GM18858 (cell line): ENCODE measurements around the gene LHPP.
"Not testable (repeated sequence)": the region's sequence is repeated elsewhere in the genome, so short reads cannot be mapped to it uniquely, and the experiment has no call there.

Experiments used
- ATAC-seq: cut with Tn5 transposase; IDR thresholded peaks from one replicate; pipeline ENCODE4 v1.9.1; 2021; ENCODE audit not compliant: unreplicated experiment

LHPP gene

GRCh38 chr10:124602646-124603365 is 141.2 kb downstream of the LHPP start:
- no peak for ATAC-seq

DNA sequence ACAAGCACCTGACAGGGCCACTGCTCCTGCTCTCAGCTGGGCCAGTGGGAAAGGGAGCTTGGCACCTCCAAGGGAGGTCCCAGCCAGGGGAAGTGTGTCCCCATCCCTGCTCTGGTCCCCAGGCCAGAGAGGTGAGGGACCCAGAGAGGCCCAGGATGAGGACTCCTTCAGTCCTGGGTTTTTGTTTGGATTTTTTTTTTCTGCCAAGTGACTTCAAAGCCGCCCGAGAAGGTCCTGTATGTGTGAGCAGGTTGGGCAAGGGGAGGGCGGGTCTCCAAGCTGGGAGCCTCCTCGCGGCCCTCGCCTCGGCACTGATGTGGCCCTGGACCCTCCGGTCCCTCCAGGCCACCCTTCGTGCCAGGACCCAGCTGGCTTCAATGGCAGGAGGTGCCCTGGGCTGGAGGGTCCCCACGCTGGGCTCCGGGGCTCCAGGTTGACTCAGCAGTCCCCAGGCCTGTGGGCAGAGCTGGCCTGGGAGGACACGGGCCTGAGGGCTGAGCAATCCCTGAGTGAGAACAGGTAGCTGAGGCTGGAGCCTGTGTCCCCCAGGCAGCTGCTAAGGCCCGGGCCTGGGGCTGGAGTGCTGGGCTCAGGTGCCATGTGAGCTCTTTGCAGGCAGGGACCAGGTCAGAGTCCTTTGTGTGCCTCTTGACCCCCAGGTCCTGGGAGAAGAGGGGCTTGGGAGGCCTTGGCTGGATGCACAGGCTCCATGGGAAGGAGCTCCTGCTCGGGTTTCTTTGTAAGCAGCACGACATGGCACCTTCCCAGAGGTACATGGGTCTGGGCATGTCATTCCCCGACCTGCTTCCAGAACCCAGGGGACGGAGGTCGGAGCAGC is 142.0 kb downstream of the LHPP start:
- no peak for ATAC-seq

DNA sequence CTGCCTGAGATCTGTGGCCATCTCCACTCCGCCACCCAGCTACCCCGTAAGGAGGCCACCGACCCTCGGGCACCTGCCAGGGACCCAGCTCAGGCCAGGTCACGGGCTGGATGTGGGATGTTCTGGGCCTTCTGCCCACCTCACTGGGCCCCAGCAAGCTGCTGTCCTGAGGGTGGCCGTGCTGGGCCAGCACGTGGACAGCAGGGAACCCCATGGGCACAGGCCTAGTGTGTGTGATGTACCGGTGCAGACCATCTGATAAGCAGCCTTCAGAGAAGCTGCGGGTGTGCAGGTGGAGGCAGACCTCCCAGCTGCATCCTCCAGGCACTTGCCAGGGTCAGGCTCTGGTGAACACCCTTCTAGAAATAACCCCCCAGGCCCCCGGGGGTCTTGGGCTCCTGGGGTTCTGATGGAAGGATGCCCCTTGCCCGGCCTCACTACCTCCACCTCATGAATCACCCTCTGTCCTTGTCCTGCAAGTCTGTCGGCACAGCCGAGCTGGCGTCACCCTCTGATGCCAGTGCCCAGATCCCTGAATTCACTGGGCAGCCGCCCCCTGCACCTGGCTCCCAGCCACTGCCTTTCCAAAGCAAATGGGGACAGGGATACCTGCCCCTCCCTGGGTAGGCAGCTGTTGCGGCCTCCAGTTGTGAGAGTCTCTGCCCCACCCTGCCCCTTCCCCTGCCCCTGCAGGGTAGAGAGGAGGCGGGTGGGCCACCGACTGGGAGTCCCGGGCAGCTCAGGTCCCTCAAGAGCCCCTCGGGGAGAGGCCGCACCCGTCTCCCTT is 142.8 kb downstream of the LHPP start:
- ATAC-seq = no peak

DNA sequence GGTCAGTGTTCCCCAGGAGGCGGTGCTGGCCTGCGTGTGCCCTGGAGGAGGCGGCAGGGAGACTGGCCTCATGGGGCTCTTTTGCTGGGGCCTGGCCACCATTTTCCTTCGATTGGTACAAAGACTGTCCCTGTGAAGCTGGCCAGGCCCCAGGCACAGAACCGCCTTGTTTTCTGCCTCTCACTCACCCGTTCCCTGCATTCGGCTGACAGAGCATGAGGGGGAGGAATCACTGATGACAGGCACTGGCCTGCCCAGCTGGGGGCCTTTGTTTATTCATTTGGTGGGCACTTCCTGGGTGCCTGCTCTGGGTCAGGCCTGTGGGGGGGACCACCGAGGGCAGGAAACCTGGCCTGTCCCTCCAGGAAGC is 143.4 kb downstream of the LHPP start:
- ATAC-seq = no peak

GRCh38 chr10:124605481-124605855 is 143.8 kb downstream of the LHPP start:
- ATAC-seq = no peak

DNA sequence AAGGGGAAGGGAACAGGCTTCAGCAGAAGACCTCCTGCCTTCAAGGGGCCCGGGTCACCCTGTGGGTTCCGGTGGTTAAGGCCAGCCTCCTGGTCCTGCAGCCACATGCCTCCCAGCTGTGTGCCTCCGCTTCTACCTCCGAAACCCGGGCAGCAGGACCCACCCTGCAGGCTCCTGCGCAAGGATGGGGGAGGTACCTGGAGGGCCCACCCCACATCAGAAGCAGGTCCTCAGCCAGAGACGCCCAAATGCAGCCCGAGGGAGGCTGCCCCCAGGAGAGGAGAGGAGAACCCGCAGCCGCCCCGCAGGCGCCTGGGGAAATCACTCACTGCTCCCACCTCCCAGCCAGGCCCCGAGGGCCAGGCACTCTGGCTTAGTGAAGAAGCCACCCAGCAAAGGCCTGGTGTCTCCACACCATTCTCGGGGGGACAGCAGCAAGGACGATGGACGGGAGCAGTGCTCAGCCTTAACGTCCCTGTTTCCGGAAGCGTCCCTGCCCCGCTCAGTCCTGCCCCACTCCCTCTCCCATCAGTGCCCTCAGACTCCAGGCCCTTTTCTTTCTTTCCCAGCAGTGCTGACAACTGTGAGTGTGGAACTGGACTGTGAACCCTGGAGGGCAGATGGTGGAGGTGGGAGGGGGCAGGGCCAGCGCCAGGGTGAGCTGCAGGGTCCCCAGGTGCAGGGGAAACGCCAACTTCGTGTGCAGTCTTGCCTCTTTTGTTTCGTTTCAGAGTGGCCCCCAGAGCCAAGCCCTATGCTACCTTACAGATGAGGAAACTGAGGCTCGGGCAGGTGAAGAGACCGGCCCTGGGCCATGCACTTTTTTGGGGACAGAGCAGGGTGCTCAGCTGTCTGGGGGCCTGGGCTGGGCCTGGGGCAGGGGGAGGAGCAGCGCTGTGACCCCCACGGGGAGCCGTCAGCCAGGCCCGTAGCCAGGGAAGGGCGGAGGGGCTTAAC is 144.5 kb downstream of the LHPP start:
- ATAC-seq = no peak

GRCh38 chr10:124606822-124607221 is 145.2 kb downstream of the LHPP start:
- ATAC-seq = no peak

DNA sequence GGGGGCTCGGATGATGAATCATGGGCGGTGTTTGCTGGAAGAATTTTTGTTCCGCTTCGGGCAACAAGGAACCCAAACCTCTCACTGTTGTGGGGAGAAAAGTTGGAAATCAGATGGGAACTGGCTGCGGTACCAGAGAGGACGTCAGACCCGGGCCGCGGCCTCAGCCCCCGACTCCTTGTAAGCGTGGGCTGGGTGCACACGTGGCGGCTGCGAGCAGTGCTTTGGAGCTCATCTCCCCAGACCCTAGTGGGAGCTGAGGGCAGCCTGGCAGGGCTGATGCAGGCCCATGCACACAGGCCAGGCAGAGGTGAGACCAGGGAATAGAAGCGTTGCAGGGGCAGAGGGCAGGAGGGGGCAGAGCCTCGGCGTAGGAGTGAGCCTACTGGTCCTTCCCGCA is 146.1 kb downstream of the LHPP start:
- ATAC-seq = no peak

- no peak for ATAC-seq
These were observed 146.6 kb downstream of the LHPP start for GRCh38 chr10:124608093-124608721.

DNA sequence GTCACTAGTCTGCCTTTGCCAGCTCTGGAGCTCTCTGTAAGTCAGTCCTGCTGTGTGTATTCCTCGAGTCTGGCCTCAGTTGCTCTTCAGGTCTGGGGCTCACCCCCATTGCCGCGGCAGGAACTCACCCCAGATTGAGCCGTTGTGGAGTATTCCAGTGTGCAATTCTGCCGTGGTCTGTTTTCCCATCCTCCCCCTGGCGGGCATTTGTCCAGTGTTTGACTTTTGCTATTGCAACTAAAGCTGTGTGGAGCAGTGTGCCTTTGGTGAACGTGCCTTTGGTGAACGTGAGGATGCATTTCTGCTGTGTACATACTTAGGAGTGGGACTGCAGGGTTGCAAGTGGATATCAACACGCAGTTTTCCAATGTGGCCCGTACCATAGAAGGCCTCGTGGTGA is 148.1 kb downstream of the LHPP start:
- ATAC-seq = no peak

- not testable (repeated sequence) for ATAC-seq
These were observed 148.6 kb downstream of the LHPP start for GRCh38 chr10:124610186-124610585.

GRCh38 chr10:124610851-124611250 is 149.2 kb downstream of the LHPP start:
- ATAC-seq = not testable (repeated sequence)

DNA sequence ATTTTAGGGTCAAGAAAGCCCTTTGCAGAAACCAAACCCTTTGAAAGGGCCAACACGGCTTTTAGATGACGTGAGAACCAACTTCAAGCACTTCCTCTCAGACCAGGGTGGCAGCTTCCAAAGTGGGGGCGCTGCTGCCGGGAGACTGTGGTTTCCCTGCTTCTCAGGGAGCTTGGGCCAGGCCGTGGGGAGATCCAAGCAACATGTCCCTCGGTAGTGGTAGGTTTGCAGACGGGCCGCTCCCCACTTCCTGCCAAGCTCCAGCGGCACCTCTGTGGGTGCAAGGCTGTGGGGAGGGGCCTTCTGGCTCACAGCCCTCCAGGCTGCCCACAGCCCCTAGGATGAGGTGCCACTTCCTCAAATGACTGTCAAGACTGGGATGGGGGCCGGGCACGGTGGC is 150.1 kb downstream of the LHPP start:
- no peak for ATAC-seq

DNA sequence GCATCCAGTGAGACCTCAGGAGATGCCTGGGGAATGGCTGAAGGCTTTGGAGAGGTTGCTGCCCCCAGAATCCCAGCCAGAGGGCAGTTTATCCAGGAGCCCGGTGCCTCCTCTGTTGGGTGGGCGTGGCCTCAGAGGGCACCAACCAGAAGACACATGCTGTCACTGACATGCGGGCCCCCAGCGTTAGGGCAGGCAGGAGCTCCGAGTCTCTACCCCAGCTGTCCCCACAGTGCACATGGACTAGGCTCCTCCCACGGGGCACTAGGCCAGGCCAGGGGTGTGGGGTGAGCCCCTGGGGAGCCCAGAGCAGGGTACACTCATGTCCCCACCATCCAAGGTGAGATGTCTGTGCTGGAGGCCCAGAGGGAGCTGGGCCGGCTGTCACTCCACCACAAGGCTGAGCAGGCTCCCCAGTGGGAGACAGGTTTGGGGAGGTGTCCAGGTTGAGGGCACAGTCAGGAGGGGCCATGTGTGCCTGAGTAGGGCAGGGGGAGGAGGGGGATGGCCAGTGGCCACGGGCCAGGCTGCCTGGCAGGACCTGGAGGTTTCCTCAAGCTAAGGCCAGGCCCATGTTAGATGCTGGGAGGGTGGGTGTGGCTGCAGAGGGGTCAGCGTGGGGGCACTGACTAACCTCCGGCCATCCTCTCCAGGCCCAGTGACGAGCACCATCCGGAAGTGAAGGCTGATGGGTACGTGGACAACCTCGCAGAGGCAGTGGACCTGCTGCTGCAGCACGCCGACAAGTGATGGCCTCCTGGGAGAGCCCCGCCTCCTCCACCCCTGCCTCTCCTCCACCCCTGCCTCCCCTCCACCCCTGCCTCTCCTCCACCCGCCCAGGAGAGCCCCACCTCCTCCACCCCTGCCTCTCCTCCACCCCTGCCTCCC is 151.2 kb downstream of the LHPP start:
- ATAC-seq = no peak

DNA sequence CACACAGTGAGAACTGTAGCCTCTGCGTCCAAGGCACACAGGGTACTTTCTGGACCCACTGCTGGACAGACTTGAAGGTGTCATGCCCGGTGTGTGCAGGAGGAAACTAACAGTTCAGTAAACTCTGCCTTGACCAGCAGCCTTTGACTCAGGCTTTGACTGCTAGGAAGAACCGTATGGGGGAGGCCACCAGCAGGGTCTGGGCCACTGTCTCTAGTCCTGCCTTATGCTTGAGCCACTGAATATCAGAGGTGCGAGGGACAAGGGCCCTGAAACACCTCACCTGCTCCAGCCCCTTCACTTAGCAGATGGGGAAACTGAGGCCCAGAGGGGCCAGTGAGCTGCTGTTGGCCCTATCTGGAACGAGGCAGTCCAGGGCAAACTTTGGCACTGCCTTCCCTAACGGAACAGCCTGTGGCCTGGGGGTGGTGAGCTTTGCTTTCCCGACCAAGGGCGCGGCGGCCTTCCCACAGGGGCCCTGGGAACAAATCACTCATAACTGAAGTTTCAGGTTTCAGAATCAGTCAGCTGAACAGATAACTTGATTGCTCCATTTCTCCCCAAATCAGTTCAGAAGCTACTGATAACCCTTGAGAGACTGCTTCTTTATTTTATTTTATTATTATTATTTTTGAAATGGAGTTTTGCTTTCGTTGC is 152.5 kb downstream of the LHPP start:
- peak; percentile 50 for ATAC-seq

DNA sequence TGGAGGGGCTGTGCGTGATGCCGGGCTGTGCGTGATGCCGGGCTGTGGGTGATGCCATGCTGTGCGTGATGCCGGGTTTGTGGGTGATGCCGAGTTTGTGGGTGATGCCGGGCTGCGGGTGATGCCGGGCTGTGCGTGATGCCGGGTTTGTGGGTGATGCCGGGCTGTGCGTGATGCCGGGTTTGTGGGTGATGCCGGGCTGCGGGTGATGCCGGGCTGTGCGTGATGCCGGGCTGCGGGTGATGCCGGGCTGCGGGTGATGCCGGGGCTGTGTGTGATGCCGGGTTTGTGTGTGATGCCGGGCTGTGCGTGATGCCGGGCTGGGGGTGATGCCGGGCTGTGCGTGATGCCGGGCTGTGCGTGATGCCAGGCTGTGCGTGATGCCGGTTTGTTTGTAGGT is 153.6 kb downstream of the LHPP start:
- ATAC-seq = no peak

- no peak for ATAC-seq
These were observed 154.6 kb downstream of the LHPP start for GRCh38 chr10:124616040-124616835.

GRCh38 chr10:124616836-124617130 is 155.2 kb downstream of the LHPP start:
- no peak for ATAC-seq
